CD14-positive monocyte (primary cell): ENCODE results near the gene GAA. TPM values are rescaled to one million over a fixed set of nuclear protein-coding genes. Genes with fewer than 3 reads are reported as not detected.

Source experiments
- DNase-seq, 3 donors: peaks; one replicate each; pipeline ENCODE4 v3.0.0-alpha.2; 2011 to 2022
- H2AFZ ChIP-seq: 2 replicates; pipeline ENCODE4 v1.6.0; 2012; ENCODE audit warnings: mild to moderate bottlenecking, low read depth, low read length, inconsistent platforms; ENCODE audit not compliant: insufficient read depth, poor library complexity, severe bottlenecking
- H3K27ac ChIP-seq, 2 donors: 1 replicate in 1 of 2; 2 replicates in 1 of 2; pipeline ENCODE4 v1.5.1; 2012 to 2013; ENCODE audit warnings: low read length in 2 of 2, control low read depth in 1 of 2, inconsistent platforms in 1 of 2, low read depth in 1 of 2, mild to moderate bottlenecking in 1 of 2
- H3K27me3 ChIP-seq, 2 donors: one replicate each; pipeline versions ENCODE4 v1.6.0 to v1.6.1; 2011 to 2013; ENCODE audit warnings: low read length in 2 of 2; ENCODE audit not compliant: control insufficient read depth in 2 of 2, insufficient read depth in 2 of 2
- H3K36me3 ChIP-seq, 2 donors: replicated peaks in 1 of 2; 1 replicate in 1 of 2; 2 replicates in 1 of 2; pipeline versions ENCODE4 v1.5.1 to v1.6.1; 2012 to 2013; ENCODE audit warnings: low read length in 2 of 2, control low read depth in 1 of 2, inconsistent platforms in 1 of 2, mild to moderate bottlenecking in 1 of 2; ENCODE audit not compliant: insufficient read depth in 2 of 2, control insufficient read depth in 1 of 2
- H3K4me1 ChIP-seq, 2 donors: 1 replicate in 1 of 2; 2 replicates in 1 of 2; pipeline versions ENCODE4 v1.5.1 to v1.6.1; 2012 to 2013; ENCODE audit warnings: low read length in 2 of 2, control low read depth in 1 of 2, inconsistent platforms in 1 of 2, mild to moderate bottlenecking in 1 of 2, moderate library complexity in 1 of 2; ENCODE audit not compliant: insufficient read depth in 2 of 2, control insufficient read depth in 1 of 2
- H3K4me2 ChIP-seq: replicated peaks from 2 replicates; pipeline ENCODE3; 2012; ENCODE audit warnings: low read length, moderate library complexity, mild to moderate bottlenecking; ENCODE audit not compliant: poor library complexity, severe bottlenecking; ENCODE audit errors: extremely low read depth
- H3K4me3 ChIP-seq, 3 experiments: fragments of 200-600 bp in 1 of 3; sonication (generic) in 1 of 3; replicated peaks in 1 of 3; 1 replicate in 2 of 3; 2 replicates in 1 of 3; pipeline ENCODE4 v1.5.1; 2011 to 2013; ENCODE audit warnings: low read length in 3 of 3, mild to moderate bottlenecking in 3 of 3, control low read depth in 2 of 3, low read depth in 2 of 3, inconsistent platforms in 1 of 3, moderate library complexity in 1 of 3
- H3K79me2 ChIP-seq: 2 replicates; pipeline ENCODE4 v1.6.0; 2012; ENCODE audit warnings: mild to moderate bottlenecking, control low read depth, inconsistent platforms, low read length, moderate library complexity; ENCODE audit not compliant: insufficient read depth
- H3K9ac ChIP-seq: 2 replicates; pipeline ENCODE4 v1.6.0; 2017; ENCODE audit warnings: low read length, mild to moderate bottlenecking; ENCODE audit not compliant: insufficient read depth, poor library complexity, severe bottlenecking
- H3K9me3 ChIP-seq, 2 donors: replicated peaks in 1 of 2; 1 replicate in 1 of 2; 2 replicates in 1 of 2; pipeline versions ENCODE4 v1.5.1 to v1.6.1; 2012 to 2013; ENCODE audit warnings: low read length in 2 of 2, control low read depth in 1 of 2; ENCODE audit not compliant: control insufficient read depth in 1 of 2, insufficient read depth in 1 of 2
- H4K20me1 ChIP-seq: 2 replicates; pipeline ENCODE4 v1.6.0; 2012; ENCODE audit warnings: mild to moderate bottlenecking, low read length, control low read depth, moderate library complexity; ENCODE audit not compliant: insufficient read depth
- H3K27ac Mint-ChIP-seq, 7 donors: one replicate each; pipeline ENCODE4 v1.8.0; 2020; ENCODE audit warnings: mild to moderate bottlenecking in 7 of 7, mixed read lengths in 7 of 7, moderate library complexity in 6 of 7, inconsistent platforms in 2 of 7
- H3K27me3 Mint-ChIP-seq, 3 donors: one replicate each; pipeline ENCODE4 v1.8.0; 2021 to 2022; ENCODE audit warnings: low read depth in 3 of 3, mild to moderate bottlenecking in 3 of 3, mixed read lengths in 3 of 3, moderate library complexity in 3 of 3, inconsistent platforms in 1 of 3
- H3K36me3 Mint-ChIP-seq, 2 donors: one replicate each; pipeline ENCODE4 v1.8.0; 2020; ENCODE audit warnings: mixed read lengths in 2 of 2, inconsistent platforms in 1 of 2, mild to moderate bottlenecking in 1 of 2
- H3K4me1 Mint-ChIP-seq: one replicate; pipeline ENCODE4 v1.8.0; 2020; ENCODE audit warnings: mild to moderate bottlenecking, mixed read lengths
- H3K4me3 Mint-ChIP-seq, 2 donors: one replicate each; pipeline ENCODE4 v1.8.0; 2020; ENCODE audit warnings: mild to moderate bottlenecking in 2 of 2, mixed read lengths in 2 of 2, moderate library complexity in 1 of 2
- H3K9me3 Mint-ChIP-seq, 7 donors: one replicate each; pipeline ENCODE4 v1.8.0; 2020 to 2022; ENCODE audit warnings: mixed read lengths in 7 of 7, mild to moderate bottlenecking in 6 of 7, moderate library complexity in 6 of 7, inconsistent platforms in 2 of 7
- CTCF ChIP-seq: fragments of 200-600 bp; IDR thresholded peaks from one replicate; pipeline ENCODE4 v1.8.0; 2022; ENCODE audit warnings: antibody characterized with exemption, mild to moderate bottlenecking
- WGBS: methylation state at CpG from one replicate; pipeline ENCODE4 v1.1.5; 2013; ENCODE audit warnings: missing lambda C conversion rate; ENCODE audit not compliant: insufficient coverage; 5-methylcytosine and 5-hydroxymethylcytosine counted together
- intact Hi-C, 2 donors: fragments of 100-400 bp; cut with micrococcal nuclease; formaldehyde crosslinking; loops; one replicate each; pipeline versions ENCODE4 v1.15.0 to v1.15.1; 2023
- polyA plus RNA-seq, 3 donors: library from polyadenylated mRNA; depleted of rRNA in 1 of 3; unstranded in 2 of 3; stranded (reverse) in 1 of 3; fragments of 300-500 nt in 2 of 3; fragments of >200 nt in 1 of 3; fragmentation: Illumina TruSeq in 2 of 3; gene quantifications; 1 replicate in 2 of 3; 2 replicates in 1 of 3; pipeline ENCODE4 v1.2.3, GENCODE V29; 2012 to 2021

GAA gene
- polyA plus RNA-seq, 3 donors = 116 to 140 (median 120) TPM

GRCh38 chr17:80129006-80129565, 27.7 kb downstream of the GAA start:
- no peaks in the 10 kb centered on the region for H3K9me3 ChIP-seq
- 48% methylated on average over 2 of the region's 4 CpGs for WGBS
- peaks cover 8 to 20% (median 8%) of the 10 kb centered on the region in 3 donors for H3K27me3 Mint-ChIP-seq
- no peak overlapping the region for H2AFZ ChIP-seq
- peaks cover 0 to 5% of the 10 kb centered on the region in 2 donors for H3K27me3 ChIP-seq
- DNase-seq = no peak
- peaks cover 15 to 20% of the 10 kb centered on the region in 2 donors for H3K36me3 Mint-ChIP-seq
- H3K4me1 ChIP-seq = no peaks in the 10 kb centered on the region
- H3K27ac ChIP-seq = no peak overlapping the region
- no peak for TF ChIP-seq CTCF
- H4K20me1 ChIP-seq = no peaks in the 10 kb centered on the region
- H3K27ac Mint-ChIP-seq = no peak overlapping the region
- no peaks in the 10 kb centered on the region for H3K79me2 ChIP-seq
- H3K4me3 ChIP-seq = no peak overlapping the region
- peaks cover 11 to 15% of the 10 kb centered on the region in 2 donors for H3K36me3 ChIP-seq
- no peaks in the 10 kb centered on the region for H3K4me1 Mint-ChIP-seq
- H3K4me2 ChIP-seq = no peak overlapping the region
- intact Hi-C loops = no loop called here
- no peaks in the 10 kb centered on the region for H3K9me3 Mint-ChIP-seq
- no peak overlapping the region for H3K4me3 Mint-ChIP-seq
- no peak overlapping the region for H3K9ac ChIP-seq

DNA sequence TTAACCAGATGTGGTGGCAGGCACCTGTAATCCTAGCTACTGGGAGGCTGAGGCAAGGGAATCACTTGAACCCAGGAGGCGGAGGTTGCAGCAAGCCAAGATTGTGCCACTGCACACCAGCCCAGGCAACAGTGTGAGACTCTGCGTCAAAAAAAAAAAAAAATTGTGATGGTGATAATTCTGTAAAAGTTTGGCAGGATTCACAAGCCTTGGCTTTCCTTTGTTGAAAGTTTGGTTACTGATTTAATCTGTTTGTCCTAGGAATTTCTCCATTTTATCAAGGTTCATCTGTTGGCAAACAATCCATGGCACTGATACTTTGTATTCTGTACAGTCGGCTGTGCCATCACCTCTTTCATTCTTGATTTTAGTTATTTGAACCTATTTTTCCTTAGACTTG, 29.6 kb downstream of the GAA start:
- Histone ChIP-seq H3K4me3 (no peak overlapping the region), H3K36me3 (peaks cover 30 to 34% of the 10 kb centered on the region in 2 donors), H4K20me1 (no peaks in the 10 kb centered on the region), H3K4me2 (no peak overlapping the region), H2AFZ (no peak overlapping the region), H3K9me3 (no peaks in the 10 kb centered on the region), H3K4me1 (no peaks in the 10 kb centered on the region), H3K27ac (no peak overlapping the region), H3K79me2 (no peaks in the 10 kb centered on the region), H3K27me3 (peaks cover 0 to 5% of the 10 kb centered on the region in 2 donors), H3K9ac (no peak overlapping the region)
- no peak for TF ChIP-seq CTCF
- intact Hi-C loops = no loop called here
- peaks cover 33 to 39% of the 10 kb centered on the region in 2 donors for H3K36me3 Mint-ChIP-seq
- no peaks in the 10 kb centered on the region for H3K9me3 Mint-ChIP-seq
- no peak overlapping the region for H3K27ac Mint-ChIP-seq
- DNase-seq = no peak
- H3K4me3 Mint-ChIP-seq = no peak overlapping the region
- WGBS = 92% methylated on average over 2 of the region's 3 CpGs
- H3K4me1 Mint-ChIP-seq = no peaks in the 10 kb centered on the region
- peaks cover 6 to 19% (median 8%) of the 10 kb centered on the region in 3 donors for H3K27me3 Mint-ChIP-seq
